ENCODE results near the gene CDH22. TPM values are rescaled to one million over a fixed set of nuclear protein-coding genes. Genes with fewer than 3 reads are reported as not detected.

CDH22 gene
- total and polyA plus RNA-seq, 10 of the 15 experiments (the other 5 are each of a cell fraction or from before 2014, with no cell fraction given): not detected

- TF ChIP-seq, protein P1, sequence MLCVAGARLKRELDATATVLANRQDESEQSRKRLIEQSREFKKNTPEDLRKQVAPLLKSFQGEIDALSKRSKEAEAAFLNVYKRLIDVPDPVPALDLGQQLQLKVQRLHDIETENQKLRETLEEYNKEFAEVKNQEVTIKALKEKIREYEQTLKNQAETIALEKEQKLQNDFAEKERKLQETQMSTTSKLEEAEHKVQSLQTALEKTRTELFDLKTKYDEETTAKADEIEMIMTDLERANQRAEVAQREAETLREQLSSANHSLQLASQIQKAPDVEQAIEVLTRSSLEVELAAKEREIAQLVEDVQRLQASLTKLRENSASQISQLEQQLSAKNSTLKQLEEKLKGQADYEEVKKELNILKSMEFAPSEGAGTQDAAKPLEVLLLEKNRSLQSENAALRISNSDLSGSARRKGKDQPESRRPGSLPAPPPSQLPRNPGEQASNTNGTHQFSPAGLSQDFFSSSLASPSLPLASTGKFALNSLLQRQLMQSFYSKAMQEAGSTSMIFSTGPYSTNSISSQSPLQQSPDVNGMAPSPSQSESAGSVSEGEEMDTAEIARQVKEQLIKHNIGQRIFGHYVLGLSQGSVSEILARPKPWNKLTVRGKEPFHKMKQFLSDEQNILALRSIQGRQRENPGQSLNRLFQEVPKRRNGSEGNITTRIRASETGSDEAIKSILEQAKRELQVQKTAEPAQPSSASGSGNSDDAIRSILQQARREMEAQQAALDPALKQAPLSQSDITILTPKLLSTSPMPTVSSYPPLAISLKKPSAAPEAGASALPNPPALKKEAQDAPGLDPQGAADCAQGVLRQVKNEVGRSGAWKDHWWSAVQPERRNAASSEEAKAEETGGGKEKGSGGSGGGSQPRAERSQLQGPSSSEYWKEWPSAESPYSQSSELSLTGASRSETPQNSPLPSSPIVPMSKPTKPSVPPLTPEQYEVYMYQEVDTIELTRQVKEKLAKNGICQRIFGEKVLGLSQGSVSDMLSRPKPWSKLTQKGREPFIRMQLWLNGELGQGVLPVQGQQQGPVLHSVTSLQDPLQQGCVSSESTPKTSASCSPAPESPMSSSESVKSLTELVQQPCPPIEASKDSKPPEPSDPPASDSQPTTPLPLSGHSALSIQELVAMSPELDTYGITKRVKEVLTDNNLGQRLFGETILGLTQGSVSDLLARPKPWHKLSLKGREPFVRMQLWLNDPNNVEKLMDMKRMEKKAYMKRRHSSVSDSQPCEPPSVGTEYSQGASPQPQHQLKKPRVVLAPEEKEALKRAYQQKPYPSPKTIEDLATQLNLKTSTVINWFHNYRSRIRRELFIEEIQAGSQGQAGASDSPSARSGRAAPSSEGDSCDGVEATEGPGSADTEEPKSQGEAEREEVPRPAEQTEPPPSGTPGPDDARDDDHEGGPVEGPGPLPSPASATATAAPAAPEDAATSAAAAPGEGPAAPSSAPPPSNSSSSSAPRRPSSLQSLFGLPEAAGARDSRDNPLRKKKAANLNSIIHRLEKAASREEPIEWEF (IDR thresholded peaks at IDR 0.05; ENCODE audit: insufficient replicate concordance, low read depth, low read length): no peak
- no peak for TF ChIP-seq GATAD2B (conservative IDR thresholded peaks at IDR 0.05; ENCODE audit: low read depth)
- TF ChIP-seq YY1 (IDR thresholded peaks at IDR 0.05; ENCODE audit: low read depth, low read length): no peak
- no peak for TF ChIP-seq BCLAF1 (IDR thresholded peaks at IDR 0.05)
- no peak for TF ChIP-seq SPI1 (IDR thresholded peaks at IDR 0.05; ENCODE audit: borderline replicate concordance, insufficient read depth, low read depth, low read length)
- TF ChIP-seq, protein P2, sequence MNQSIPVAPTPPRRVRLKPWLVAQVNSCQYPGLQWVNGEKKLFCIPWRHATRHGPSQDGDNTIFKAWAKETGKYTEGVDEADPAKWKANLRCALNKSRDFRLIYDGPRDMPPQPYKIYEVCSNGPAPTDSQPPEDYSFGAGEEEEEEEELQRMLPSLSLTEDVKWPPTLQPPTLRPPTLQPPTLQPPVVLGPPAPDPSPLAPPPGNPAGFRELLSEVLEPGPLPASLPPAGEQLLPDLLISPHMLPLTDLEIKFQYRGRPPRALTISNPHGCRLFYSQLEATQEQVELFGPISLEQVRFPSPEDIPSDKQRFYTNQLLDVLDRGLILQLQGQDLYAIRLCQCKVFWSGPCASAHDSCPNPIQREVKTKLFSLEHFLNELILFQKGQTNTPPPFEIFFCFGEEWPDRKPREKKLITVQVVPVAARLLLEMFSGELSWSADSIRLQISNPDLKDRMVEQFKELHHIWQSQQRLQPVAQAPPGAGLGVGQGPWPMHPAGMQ (IDR thresholded peaks at IDR 0.05; ENCODE audit: borderline replicate concordance): no peak
- no peak for TF ChIP-seq SP1 (IDR thresholded peaks at IDR 0.05; ENCODE audit: low read depth, low read length)
- no peak for TF ChIP-seq CBFB (IDR thresholded peaks at IDR 0.05; ENCODE audit: low read depth)
Measured at GRCh38 chr20:46327557-46327956, 19.3 kb upstream of the CDH22 start (continued).

All from GM12878 (cell line).